NCI-H460 (cell line): ENCODE results near the gene BTBD2. TPM values are rescaled to one million over a fixed set of nuclear protein-coding genes. Genes with fewer than 3 reads are reported as not detected.

ENCODE experiments used
- DNase-seq: peaks from one replicate; pipeline ENCODE4 v3.0.0-alpha.2; 2016; ENCODE audit warnings: low read depth; ENCODE audit errors: extremely low read depth
- polyA plus RNA-seq: library from polyadenylated mRNA; depleted of rRNA; stranded (reverse); fragments of >200 nt; gene quantifications from 2 replicates; pipeline ENCODE4 v1.2.3, GENCODE V29; 2014; cell fraction: nucleus; rRNA removed
- total RNA-seq: library from RNA; depleted of rRNA; stranded (reverse); fragments of >200 nt; shearing (Covaris generic); gene quantifications from 2 replicates; pipeline ENCODE4 v1.2.3, GENCODE V29; 2014; rRNA removed

Gene BTBD2
- 32.9 and 33.7 TPM in 2 replicates for total RNA-seq
- 56.1 and 72.6 TPM in 2 replicates for polyA plus RNA-seq

DNA sequence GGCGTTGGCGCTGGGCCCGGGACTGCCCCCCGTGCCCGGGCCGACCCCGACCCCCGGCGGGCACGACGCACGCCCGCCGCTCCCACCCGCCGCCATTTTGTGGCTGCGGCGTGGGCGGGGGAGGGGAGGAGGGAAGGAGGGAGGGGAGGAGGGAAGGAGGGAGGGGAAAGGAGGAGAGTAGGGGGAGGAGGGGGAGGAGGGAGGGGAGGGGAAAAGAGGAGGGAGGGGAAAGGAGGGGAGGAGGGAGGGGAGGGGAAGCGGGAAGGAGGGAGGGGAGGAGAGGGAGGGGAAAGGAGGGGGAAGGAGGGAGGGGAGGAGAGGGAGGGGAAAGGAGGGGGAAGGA lies at the start of gene BTBD2:
Gene BTBD2 (minus strand): TSS at position 107 of the 343 bp plus-strand sequence. CDS start 11 bp downstream, at position 96.
- peak; percentile 48 for DNase-seq

DNA sequence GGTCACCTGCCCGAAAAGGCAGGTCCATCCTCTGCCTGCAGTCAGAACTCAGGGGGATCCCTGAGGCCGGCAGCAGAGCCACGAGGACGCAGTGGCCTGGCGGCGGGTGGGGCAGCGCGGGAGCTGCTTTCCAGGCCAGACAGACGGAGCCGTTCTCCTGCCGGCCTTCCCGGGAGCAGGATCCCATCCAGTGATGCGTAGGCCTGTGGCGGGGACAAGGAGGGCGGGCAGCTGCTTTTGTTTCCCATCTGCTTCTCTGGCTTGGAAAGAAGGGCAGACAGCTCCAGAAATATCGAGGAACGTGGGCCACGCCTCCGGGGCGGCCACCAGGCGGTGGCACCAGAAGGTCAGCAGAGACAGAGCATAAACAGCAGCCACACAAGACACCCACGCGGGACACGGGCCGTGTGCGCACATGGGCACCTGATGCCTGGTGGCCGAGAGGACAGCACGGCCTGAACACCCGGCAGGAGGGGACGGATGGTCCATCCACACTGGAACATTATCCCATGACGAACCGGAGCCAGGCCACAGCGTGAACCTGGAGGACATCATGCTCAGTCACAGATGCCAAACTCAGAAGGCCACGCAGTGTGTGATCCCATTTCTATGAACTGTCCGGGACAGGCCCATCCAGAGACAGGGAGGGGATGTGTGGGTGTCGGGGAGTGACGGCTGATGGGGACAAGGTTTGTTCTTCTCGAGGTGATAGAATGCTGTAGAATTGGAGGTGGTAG lies 49.4 kb upstream of the BTBD2 start:
- no peak for DNase-seq

DNA sequence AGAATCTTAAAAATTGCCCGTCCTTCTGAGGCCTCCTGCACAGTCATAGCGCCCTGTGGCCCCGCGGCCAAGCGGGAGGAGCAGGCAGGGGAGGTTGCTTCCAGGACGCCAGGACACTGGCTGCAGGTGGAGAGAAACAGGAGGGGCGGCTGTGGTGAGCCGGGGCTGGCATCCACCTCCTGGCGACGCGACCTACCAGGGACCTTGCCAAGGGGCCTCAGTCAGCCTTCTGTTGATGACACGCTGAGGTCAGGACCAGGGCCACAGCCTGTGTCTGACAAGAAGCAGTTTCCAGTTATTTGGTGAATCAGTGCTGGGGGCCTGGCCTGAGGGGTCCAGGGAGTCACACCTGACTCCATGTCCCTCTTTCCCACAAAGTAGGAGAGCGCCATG lies 48.9 kb upstream of the BTBD2 start:
- no peak for DNase-seq

DNA sequence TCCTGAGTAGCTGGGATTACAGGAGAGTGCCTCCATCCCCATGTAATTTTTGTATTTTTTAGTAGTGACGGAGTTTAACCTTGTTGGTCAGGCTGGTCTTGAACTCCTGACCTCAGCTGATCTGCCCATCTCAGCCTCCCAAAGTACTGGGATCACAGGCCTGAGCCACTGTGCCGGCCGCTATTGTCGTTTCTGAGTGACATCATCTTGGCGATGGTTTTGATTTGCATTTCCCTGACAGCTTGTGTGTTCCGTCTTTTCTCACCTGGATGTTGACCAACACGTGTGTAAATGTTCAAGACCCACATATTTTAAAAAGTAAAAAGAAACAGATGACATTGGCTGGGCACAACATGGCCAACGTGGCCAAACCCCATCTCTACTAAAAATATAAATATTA lies 48.3 kb upstream of the BTBD2 start:
- no peak for DNase-seq

DNA sequence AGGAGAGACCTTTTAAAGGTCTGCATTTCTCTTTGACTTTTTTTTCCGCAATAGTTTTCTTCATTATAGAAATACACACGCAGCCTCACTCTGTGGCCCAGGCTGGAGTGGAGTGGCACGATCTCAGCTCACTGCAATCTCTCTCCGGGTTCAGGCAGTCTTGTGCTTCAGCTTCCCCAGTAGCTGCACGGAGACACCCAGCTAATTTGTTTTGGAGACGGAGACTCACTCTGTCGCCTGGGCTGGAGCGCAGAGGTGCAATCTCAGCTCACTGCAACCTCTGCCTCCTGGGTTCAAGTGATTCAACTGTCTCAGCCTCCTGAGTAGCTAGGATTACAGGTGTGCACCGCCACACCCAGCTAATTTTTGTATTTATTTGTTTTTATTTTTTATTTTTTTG lies 47.3 kb upstream of the BTBD2 start:
- no peak for DNase-seq

DNA sequence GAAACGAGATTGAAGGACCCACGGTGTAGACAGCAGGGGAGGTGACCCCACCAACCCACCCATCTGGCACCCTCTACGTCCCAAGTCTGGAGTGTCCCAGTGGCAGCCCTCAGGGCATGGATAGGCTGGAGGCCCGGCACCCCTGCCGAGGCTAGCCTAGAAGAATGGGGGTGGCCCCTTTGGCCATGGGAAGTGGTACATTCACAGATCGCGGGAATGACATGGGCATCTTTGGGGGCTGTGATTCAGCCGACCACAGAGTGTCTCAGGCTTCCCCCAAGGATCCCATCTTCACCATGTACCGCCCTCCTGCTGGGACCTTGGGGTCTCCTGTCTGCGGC lies 46.8 kb upstream of the BTBD2 start:
- no peak for DNase-seq

DNA sequence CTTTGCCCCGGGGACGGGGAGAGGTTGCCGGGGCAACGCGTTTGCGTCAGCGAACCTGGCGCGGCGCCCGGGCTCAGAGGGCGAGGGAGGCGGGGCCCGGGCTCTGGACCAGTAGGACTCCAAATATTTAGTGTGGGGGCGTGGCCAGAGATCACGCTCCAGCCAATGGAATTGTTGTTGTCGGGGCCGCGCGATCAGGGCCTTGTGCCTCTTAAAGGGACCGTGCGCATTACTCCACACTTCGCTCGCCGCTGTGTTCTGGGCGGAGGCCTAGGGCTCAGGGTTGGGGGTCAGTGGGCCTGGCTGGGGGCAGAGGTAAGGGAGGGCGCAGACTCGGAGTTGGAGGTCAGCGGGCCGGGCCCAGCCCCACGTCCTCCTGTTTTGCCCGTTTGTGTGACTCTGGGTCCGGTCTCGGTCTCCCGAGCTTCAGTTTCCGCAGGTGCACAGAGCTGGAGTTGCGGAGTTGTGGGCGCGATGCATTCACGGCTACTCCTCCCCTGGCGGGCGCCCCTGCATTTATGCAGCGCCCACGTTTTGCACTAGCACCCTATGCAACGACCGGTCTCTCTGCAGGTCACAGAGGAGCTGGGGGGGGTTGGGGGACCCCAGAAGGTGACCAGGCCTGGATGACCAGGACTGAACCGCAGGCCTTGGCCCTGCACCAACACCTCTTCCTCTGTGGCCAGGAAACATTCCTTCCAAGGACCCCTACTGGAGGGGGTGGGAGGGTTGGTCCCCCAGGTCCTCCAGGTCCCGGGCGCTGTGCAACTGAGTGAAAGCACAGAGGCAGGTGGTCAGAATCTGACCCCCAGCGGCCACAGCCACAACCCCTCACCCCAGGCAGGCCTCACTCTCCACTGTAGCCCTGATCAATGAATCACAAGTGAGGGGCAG lies 46.2 kb upstream of the BTBD2 start:
- DNase-seq, result peak; percentile 95

DNA sequence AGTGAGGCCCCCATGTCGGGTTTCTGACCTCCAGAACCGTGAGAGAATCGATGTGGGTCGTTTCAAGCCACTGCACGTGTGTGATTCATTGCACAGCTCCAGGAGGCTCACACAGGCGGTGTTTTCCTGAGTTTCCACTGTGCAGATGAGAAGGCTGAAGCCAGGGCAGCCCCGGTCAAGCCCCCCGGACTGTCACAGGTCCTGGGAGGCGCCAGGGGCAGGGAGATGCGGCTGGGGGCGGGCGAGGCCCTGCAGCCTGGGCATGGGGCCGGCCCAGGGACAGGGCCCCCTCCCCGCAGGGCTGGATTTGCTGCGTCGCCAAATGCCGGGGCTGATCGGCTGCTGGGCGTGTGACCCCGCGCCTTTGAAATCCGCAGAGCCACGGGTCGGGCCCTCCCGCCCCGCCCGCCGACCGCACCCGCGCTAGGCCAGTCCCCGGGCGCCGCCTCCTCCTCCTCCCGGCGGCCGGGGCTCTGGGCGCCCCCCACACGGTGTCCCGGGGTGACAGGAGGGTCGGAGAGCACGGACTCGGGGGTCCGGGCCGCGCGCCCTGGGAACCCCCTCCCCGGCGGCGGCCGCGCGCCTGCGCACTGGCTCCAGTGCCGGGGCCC lies 45.5 kb upstream of the BTBD2 start:
- peak; percentile 59 for DNase-seq

DNA sequence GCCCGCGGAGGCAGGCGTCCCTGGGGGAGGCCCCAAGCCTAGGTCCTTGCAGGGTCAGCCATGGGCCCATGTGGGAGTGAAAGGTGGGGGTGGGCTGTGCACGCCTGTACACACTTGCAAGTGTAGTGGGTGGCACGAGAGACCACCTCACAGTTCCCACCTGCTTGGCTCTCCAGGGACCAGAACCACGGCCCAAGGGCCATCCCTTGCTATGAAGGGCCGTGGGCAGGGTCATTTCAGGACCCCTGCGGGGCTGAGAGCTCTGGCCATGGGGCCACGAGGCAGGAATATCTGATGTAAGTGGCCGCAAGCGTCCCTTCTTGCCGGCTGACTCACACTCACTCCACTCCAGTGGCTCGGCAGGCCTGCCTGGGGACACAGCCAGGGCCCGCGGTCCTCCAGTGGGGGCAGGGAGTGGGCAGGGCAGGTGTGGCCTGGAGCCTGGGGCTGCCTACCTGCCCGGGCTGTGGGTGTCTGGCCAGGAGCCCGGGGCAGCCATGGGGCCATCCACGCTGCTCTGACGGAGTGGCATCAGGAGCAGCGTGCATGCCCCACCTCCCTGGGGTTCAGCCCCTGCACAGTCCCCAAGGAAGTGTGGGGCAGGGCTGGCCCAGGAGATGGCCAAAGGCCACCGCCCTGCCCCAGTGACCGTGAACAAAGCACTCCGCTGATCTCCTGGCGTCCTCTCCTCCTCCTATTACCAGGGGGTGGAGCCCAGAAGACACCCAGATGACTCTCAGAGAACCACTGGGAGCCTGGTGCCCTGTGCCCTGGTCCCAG lies 44.1 kb upstream of the BTBD2 start:
- peak; percentile 94 for DNase-seq

DNA sequence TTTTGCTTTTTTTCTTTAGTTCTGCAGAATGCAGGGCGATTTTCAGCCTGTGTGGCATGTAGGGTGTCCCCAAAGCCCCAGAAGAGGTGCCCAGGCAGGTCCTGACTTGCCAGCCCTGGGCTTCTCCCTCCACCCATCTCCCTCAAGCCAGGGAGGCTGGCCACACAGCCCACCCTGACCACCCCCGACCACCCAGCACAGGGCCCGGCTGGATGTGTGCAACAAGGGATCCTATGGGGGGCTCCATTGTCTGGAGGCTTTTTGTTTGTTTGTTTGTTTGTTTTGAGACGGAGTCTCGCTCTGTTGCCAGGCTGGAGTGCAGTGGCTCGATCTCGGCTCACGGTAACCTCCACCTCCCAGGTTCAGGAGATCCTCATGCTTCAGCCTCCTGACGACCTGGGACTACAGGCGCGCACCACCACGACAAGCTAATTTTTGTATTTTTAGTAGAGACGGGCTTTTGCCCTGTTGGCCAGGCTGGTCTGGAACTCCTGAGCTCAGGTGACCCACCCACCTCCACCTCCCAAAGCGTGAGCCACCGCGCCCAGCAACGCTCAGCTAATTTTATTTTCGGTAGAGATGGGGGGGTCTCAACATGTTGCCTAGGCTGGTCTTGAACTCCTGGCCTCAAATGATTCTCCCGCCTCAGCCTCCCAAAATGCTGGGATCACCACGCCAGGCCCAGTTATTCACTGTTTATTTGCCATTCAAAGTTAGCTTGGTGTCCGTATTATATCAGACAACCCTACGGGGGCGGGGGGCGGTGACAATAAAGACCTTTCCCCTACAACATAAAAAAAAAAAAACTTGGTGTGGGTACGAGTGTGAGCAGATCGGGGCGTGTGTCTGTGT lies 43.3 kb upstream of the BTBD2 start:
- DNase-seq, result no peak

DNA sequence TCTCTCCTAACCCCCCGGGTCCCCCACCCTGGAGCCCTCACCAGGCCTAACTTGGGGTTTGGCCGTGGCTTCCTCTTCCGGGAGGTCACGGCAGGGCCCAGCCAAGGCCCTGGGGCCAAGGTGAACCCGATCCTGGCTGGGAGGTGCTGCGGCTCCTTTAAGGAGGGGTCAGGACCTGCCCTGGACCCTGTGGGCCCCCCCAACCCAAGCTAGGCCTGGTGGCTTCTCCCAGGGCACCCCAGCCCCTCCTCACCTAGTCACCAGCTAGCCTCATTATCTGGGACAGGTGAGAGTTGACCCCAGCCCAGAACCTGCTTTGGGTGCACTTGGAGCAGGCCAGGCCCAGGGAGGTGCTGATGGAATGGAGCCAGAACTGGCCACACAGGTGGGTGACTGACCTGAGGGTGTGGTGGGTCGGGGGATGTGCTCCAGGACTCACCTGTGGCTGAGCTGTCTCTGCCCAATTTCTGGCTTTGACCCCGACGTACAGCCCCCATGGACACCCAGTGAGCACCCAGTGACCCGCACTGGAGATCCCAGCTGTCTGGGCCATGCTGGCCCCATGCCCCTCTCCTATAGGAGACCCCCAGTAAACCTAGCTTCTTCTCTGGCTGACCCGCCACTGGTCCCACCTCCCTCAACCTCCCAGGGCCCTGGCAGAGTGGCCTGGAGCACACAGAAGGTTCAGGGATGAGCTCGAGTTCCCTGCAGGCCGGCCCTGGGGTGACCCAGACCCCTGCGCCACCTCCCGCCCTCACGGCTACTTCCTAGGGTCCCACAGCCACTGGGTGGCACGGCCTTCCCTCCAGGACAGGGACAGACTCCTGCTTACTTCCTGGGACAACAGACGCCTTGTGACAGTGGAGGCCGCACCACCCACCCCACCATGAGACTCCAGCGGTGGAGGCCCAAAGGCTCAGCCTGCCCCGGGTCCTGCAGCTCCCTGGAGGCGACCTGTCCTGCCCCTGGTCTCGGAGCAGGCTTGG lies 42.3 kb upstream of the BTBD2 start:
- no peak for DNase-seq

DNA sequence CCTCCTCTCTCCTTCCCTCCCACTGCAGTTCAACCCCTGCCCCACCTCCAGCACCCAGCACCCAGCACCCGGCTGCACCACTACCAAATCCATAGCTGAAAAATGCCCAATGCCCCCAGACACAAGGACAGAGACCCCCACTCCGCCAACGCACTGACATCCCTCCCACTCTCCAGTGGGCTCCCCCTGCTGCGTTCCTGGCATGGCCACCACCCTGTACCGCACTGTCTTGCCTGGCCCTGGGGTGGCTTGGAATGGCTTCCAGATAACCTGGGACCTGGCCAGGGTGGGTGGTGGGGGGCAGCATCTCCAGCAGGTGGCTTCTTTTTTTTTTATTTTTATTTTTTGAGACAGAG lies 41.3 kb upstream of the BTBD2 start:
- no peak for DNase-seq

DNA sequence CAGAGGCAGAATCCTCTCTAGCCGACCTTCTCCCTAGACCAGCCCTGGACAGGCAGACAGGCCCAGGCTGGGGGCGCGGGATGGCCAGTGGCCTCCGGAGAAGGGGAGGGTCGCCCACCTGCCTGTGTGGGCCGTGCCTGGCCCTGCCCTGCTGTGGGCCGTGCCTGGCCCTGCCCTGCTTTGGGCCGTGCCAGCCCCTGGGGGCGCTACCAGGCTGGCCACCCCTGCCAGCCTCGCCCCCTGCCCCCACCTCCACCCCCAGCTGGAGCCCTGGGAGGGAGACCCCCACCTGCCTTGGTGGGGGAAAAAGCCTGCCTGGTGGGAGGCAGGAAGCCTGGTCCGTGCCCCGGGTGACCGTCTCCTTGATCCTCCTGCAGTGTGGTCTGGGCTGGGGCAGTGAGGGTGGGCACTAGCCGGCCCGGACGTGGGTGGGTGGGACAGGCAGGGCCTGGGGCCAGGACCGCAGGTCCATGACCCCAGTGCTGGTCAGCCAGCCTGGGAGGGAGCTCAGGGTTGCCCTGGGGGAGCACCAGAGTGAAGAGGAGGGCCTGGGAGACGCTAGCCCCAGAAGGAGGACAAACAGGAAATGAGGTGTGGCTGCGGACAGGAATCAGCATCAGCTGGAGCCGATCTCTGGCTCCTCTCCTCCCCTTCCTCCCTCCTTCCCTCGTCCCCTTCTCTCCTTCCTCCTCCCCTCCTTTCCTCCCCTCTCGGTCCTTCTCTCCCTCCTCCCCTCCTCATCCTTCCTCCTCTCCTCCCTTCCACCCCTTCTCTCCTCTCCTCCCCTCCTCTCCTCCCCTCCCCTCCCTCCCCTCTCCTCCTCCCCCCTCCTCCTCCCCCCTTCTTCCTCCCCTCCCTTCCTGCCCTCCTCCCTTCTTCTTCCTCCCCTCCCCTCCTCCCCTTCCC lies 40.7 kb upstream of the BTBD2 start:
- peak; percentile 76 for DNase-seq

DNA sequence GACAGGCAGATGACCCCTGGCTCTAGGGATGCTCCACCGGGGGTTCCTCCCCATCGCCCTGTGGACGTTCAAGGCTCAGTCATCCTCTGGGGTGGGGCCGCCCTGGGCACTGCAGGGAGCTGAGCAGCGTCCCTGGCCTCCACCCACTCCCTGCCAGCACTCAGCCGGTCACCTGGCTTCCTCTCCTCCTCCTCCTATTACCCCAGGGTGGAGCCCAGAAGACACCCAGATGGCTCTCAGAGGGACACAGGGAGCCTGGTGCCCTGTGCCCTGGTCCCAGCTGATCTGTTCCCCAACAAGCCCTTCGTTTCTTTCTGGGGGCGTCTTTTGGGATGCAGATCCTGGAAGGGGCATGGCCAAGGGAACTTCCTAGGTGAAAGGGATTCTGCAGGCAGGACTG lies 39.2 kb upstream of the BTBD2 start:
- DNase-seq, result no peak

DNA sequence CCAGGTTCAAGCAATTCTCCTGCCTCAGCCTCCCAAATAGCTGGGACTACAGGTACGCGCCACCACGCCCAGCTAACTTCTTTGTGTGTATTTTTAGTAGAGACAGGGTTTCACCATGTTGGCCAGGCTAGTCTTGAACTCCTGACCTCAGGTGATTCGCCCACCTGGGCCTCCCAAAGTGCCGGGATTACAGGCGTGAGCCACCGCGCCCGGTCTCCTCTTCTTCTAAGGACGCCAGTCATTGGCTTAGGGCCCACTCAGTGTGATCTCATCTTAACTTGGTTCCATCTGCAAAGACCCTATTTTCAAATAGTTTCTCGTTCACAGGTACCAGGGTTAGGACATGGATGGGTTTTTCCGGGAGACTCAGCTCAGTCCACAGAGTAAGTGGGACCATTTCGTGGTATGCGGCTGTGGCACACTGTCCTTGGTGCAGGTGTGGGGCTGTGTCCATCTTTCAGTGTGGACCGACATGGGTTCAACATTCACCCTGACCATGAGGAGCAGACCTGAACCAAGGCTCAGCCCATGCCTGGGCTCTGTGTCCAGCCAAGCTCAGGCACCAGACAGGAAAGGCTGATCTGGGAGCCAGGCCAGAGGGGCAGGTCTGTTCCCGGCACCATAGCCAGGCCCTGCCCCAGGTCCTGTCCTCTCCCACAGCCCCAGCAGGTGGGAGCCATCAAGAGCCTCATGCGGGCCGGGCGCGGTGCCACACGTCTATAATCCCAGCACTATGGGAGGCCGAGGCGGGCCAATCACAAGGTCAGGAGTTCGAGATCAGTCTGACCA lies 38.3 kb upstream of the BTBD2 start:
- no peak for DNase-seq

DNA sequence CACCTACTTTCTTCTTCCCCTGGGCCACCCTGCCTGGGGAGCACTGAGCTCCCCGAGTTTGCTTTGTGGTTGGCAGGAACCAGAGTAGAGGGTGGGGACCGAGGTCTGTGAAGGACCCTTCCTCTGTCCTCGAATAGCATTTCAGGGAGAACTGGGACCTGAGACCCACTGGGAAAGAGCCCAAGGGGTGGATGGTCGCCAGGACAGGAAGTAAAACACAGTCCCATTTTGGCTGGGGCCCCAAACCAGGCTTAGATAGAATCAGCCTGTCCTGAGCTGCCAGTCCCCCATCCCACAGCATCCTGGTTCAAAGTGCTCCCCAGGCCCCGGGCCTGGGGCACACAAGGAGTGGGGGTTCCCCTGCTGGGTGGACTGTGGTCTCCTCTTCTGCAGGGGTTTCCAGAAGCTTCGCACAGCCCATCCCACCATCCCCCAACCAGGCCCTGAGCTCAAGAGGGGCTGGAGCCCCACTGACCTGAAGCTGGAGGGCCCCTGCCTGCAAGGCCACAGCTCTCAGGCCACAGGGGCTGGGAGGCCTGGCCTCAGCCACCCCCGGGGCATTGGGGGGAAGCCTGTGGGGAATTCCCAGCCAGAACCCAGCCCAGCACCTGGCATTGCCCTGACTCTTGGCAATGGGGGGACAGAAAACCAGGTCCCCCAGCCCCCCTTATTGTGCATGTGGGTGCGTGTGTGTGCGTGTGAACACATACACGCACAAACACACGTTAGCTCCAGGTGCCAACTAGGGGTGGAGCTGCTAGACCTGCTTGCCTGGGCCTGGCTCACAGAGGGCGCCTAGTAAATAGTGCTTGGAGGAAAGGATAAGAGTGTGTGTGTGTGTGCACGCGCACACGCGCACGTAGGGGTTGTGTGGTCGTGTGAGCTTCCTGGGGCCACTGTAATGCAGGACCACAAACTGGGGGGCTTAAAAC lies 36.5 kb upstream of the BTBD2 start:
- no peak for DNase-seq
